PC-9 (cell line): Measurements from ENCODE around the gene FOXD2.

Experiments
- EZH2 ChIP-seq: fragments of 200-600 bp; sonication (generic); IDR thresholded peaks from 2 replicates; pipeline ENCODE4 v1.8.0; 2017; ENCODE audit warnings: antibody characterized with exemption, low read depth
- TF ChIP-seq, protein P1 (sequence below): fragments of 200-600 bp; sonication (generic); conservative IDR thresholded peaks from 2 replicates; pipeline ENCODE4 v1.6.1; 2017; ENCODE audit warnings: mixed run types, antibody characterized with exemption, mild to moderate bottlenecking, moderate library complexity

DNA sequence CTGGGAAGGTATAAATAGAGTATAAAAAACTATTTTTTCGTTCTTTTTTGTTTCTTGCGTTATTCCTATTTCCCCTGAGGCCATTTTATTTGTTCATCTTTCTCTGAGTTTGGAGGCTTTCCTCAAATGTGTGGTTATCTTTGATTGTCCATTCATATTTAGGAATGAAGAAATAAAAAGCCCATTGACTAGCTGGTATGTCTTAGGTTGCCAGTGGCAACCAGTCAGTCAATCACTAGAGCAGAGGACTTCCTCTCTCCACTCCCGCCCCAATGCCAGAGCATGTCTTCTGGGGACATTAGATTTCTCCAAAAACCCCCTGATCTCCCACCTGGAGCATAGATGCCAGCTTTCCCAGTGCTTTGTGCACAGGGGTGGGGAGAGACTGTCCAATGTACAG, 42.4 kb upstream of the FOXD2 start:
- TF ChIP-seq, protein P1, sequence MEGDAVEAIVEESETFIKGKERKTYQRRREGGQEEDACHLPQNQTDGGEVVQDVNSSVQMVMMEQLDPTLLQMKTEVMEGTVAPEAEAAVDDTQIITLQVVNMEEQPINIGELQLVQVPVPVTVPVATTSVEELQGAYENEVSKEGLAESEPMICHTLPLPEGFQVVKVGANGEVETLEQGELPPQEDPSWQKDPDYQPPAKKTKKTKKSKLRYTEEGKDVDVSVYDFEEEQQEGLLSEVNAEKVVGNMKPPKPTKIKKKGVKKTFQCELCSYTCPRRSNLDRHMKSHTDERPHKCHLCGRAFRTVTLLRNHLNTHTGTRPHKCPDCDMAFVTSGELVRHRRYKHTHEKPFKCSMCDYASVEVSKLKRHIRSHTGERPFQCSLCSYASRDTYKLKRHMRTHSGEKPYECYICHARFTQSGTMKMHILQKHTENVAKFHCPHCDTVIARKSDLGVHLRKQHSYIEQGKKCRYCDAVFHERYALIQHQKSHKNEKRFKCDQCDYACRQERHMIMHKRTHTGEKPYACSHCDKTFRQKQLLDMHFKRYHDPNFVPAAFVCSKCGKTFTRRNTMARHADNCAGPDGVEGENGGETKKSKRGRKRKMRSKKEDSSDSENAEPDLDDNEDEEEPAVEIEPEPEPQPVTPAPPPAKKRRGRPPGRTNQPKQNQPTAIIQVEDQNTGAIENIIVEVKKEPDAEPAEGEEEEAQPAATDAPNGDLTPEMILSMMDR = no peak
- TF ChIP-seq EZH2 = no peak
